BLaER1 treated with 17β-estradiol and CSF1 and Interleukin-3, amounts not matched to agents 10 nM and 100 nM (cell line): ENCODE measurements around the gene PPP1R13L.

Experiments used
- H3K27ac ChIP-seq, 11 experiments: shearing (Covaris generic); formaldehyde crosslinking; 2 replicates each; pipeline ENCODE4 v1.8.1; 2022
- H3K27me3 ChIP-seq, 11 experiments: shearing (Covaris generic); formaldehyde crosslinking; 2 replicates each; pipeline ENCODE4 v1.8.1; 2022
- H3K36me3 ChIP-seq, 11 experiments: shearing (Covaris generic); formaldehyde crosslinking; 2 replicates each; pipeline ENCODE4 v1.8.1; 2022
- H3K4me1 ChIP-seq, 10 experiments: shearing (Covaris generic); formaldehyde crosslinking; 2 replicates each; pipeline ENCODE4 v1.8.1; 2022
- H3K4me2 ChIP-seq, 11 experiments: shearing (Covaris generic); formaldehyde crosslinking; 2 replicates each; pipeline ENCODE4 v1.8.1; 2022
- H3K4me3 ChIP-seq, 10 experiments: shearing (Covaris generic); formaldehyde crosslinking; 2 replicates each; pipeline ENCODE4 v1.8.1; 2022
- H3K9ac ChIP-seq, 11 experiments: shearing (Covaris generic); formaldehyde crosslinking; 2 replicates each; pipeline ENCODE4 v1.8.1; 2022
- H3K9me3 ChIP-seq, 11 experiments: shearing (Covaris generic); formaldehyde crosslinking; replicated peaks in 1 of 11; 2 replicates each; pipeline ENCODE4 v1.8.1; 2022
- H4K20me1 ChIP-seq, 11 experiments: shearing (Covaris generic); formaldehyde crosslinking; 2 replicates each; pipeline ENCODE4 v1.8.1; 2022
- Cebpa-rat ChIP-seq, 11 experiments: shearing (Covaris generic); IDR thresholded peaks; 2 replicates each; pipeline ENCODE4 v1.8.1; 2022

The PPP1R13L gene

DNA sequence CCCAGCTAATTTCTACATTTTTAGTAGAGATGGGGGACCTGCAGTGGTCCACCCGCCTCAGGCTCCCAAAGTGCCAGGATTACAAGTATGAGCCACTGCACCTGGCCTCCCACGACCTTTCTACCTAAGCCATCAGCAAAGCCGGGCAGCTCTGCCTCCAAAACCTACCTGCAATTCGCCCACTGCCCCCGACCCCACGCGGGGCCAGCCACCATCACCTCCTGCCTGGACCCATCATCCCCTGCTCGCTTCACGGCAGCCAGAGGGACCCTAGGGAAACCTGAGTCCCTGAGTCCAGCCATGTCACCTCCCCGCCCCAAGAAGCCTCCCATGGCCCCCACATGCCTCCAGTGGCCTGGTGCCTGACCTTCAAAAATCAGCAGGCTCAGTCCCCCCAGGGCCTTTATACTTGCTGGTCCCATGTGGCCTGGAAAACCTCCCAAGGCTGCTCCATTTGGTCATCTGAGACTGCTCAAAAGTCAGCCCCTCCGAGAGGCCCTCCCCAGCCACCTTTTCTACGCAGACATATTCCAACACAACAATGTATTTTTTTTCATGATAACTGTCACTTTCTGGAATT, 46.6 kb downstream of the PPP1R13L start:
- Histone ChIP-seq H3K9ac (0 out of 22 replicates have a peak overlapping the region, but pooled peaks of 1 of the 11 experiments have one; percentile 36), H3K4me3 (no peak overlapping the region), H3K27me3 (no peaks in the 10 kb centered on the region), H4K20me1 (peaks cover 0 to 59% (median 0%) of the 10 kb centered on the region in 11 experiments; a peak in 3 of 22 replicates), H3K9me3 (no peaks in the 10 kb centered on the region), H3K4me1 (no peaks in the 10 kb centered on the region), H3K4me2 (no peak overlapping the region), H3K36me3 (peaks cover 54 to 98% (median 88%) of the 10 kb centered on the region in 11 experiments), H3K27ac (no peak overlapping the region)
- TF ChIP-seq Cebpa-rat (IDR thresholded peaks at IDR 0.05), result no peak

DNA sequence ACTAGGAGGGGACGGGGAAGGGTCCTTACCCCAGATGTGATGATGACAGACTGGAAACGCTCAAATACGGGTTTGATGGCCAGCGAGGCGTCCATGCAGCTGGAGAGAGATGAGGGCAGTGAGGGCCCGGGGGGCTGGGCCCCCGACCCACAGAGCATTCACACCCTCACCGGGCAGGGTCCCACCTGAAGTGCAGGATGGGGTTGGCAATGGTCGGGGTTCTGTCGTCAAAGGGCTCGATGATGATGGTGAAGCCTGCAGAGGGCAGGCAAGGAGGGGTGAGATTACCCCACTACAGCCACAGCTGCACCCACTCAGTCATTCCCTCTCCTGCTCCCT, 47.5 kb downstream of the PPP1R13L start:
- TF ChIP-seq Cebpa-rat (IDR thresholded peaks at IDR 0.05), result no peak
- Histone ChIP-seq H3K9me3 (no peaks in the 10 kb centered on the region), H3K9ac (no peak overlapping the region; a peak in 1 of 22 replicates), H3K27ac (no peak overlapping the region), H3K4me1 (no peaks in the 10 kb centered on the region), H3K4me3 (no peak overlapping the region), H3K36me3 (peaks cover 53 to 98% (median 88%) of the 10 kb centered on the region in 11 experiments), H4K20me1 (peaks cover 0 to 53% (median 0%) of the 10 kb centered on the region in 11 experiments; a peak in 4 of 22 replicates), H3K4me2 (no peak overlapping the region), H3K27me3 (no peaks in the 10 kb centered on the region)

DNA sequence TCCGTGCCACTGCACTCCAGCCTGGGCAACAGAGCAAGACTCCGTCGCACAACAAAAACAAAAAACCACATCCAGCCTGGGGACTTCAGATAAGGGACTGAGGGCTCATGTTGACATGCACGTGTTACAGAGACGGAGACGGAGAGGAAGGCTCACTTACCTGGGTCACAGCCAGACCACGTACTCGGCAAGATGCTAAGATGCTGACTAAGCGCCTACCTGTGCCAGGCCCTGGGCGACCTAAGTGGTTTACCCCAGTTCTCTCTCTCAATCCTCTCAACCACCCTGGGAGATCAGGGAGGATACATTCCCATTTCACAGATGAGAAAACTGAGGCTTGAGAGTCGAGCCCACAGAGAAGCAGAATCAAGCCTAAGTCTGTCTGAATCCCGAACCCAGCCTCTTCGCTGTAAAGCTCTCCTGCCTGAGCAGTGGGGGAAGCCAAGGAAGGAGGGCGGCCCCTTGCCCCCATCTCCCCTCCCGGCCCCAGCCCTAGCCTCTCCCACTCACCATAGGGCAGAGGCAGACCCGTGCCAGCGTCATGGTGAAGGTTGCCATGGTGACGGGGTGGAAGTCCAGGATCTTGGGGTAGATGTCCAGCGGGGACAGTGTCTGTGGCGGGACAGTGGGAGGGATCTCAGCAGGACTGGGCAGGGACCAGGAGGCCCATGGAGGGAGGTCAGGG, 48.0 kb downstream of the PPP1R13L start:
- Histone ChIP-seq H3K4me2 (no peak overlapping the region), H3K36me3 (peaks cover 55 to 98% (median 88%) of the 10 kb centered on the region in 11 experiments), H3K4me3 (no peak overlapping the region), H3K27me3 (no peaks in the 10 kb centered on the region), H3K9ac (no peak overlapping the region), H3K27ac (no peak overlapping the region), H3K9me3 (no peaks in the 10 kb centered on the region), H4K20me1 (peaks cover 0 to 53% (median 0%) of the 10 kb centered on the region in 11 experiments; a peak in 5 of 22 replicates), H3K4me1 (no peaks in the 10 kb centered on the region)
- TF ChIP-seq Cebpa-rat (IDR thresholded peaks at IDR 0.05), result no peak

DNA sequence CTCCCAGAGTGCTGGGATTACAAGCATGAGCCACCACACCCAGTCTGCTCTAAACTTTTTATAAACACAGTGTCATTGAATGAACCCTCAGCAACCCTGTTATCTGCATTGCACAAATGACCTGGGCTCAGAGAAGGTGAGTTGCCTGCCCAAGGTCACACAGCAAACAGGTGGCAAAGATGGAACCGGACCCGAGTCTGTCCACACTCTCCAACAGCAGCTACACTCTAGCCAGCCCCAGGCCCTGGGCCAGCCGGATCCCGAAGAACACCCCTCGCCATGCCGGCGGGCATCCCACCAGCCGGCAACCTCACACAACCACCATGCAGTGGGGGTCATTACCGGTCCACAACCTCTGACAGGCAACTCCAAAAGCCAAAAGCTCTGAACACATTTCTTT, 49.0 kb downstream of the PPP1R13L start:
- no peaks in the 10 kb centered on the region for H3K9me3 ChIP-seq
- no peak overlapping the region for H3K4me2 ChIP-seq
- no peak overlapping the region for H3K27ac ChIP-seq
- no peaks in the 10 kb centered on the region for H3K4me1 ChIP-seq
- H3K4me3 ChIP-seq, result no peak overlapping the region
- H3K36me3 ChIP-seq, result peaks cover 54 to 98% (median 87%) of the 10 kb centered on the region in 11 experiments
- no peak overlapping the region for H3K9ac ChIP-seq
- H4K20me1 ChIP-seq, result peaks cover 0 to 63% (median 0%) of the 10 kb centered on the region in 11 experiments; a peak in 5 of 22 replicates
- no peaks in the 10 kb centered on the region for H3K27me3 ChIP-seq
- TF ChIP-seq Cebpa-rat (IDR thresholded peaks at IDR 0.05), result no peak

DNA sequence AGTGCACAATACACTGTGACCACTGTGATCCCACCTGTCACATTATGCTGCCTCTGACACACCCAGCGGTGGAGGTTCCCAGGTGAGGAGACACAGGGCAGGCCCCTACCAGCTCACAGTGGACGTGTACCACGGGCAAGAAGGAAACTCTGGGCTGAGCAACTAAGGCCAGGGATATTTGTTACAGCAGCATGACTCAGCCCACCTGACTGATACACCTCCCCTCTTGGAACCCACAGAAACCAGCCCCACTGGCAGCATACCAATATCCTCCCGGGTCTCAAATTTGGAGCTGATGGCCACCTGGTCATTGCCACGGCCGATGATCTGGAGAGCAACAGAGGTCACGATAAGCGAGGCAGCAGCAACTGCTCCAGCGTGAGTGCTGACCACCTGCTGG, 49.5 kb downstream of the PPP1R13L start:
- Histone ChIP-seq H4K20me1 (peaks cover 0 to 64% (median 0%) of the 10 kb centered on the region in 11 experiments; a peak in 5 of 22 replicates), H3K9ac (no peak overlapping the region), H3K4me3 (no peak overlapping the region), H3K27me3 (no peaks in the 10 kb centered on the region), H3K9me3 (no peaks in the 10 kb centered on the region), H3K4me2 (no peak overlapping the region), H3K27ac (no peak overlapping the region), H3K36me3 (peaks cover 56 to 98% (median 89%) of the 10 kb centered on the region in 11 experiments), H3K4me1 (no peaks in the 10 kb centered on the region)
- no peak for TF ChIP-seq Cebpa-rat (IDR thresholded peaks at IDR 0.05)

DNA sequence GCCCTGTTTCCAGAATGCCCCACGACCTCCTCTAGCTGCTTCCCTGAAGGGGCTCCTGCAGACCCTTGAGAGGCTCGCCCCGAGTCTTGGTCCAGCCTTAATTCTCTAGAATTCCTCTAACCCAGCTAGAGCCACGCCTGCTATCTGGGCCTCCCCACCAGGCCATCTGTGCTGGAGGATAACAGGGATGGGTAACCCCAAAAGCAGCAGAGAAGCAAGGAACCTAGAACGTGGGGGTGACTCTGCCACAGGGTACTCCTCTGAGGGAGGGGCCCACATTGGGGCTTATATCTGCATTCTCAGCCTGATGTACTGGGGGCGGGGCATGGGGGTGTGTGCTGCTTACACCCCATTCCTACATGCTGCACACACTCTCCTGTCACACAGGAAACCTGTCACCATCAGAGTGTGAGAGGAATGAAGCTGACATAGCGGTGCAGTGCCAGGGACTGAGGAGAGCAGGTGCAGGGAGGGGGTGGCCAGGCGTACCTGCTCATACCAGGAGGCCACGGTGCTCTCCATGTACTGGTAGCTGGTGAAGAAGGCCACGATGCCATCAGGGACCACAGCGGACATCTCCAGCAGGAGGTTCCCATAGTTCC, 50.5 kb downstream of the PPP1R13L start:
- peaks cover 56 to 98% (median 84%) of the 10 kb centered on the region in 11 experiments for H3K36me3 ChIP-seq
- H3K9ac ChIP-seq, result no peak overlapping the region
- H3K9me3 ChIP-seq, result no peaks in the 10 kb centered on the region
- no peak overlapping the region for H3K4me2 ChIP-seq
- no peak overlapping the region for H3K27ac ChIP-seq
- no peak overlapping the region for H3K4me3 ChIP-seq
- H3K4me1 ChIP-seq, result no peaks in the 10 kb centered on the region
- TF ChIP-seq Cebpa-rat (IDR thresholded peaks at IDR 0.05), result no peak
- peaks cover 0 to 64% (median 0%) of the 10 kb centered on the region in 11 experiments; a peak in 5 of 22 replicates for H4K20me1 ChIP-seq
- no peaks in the 10 kb centered on the region for H3K27me3 ChIP-seq

DNA sequence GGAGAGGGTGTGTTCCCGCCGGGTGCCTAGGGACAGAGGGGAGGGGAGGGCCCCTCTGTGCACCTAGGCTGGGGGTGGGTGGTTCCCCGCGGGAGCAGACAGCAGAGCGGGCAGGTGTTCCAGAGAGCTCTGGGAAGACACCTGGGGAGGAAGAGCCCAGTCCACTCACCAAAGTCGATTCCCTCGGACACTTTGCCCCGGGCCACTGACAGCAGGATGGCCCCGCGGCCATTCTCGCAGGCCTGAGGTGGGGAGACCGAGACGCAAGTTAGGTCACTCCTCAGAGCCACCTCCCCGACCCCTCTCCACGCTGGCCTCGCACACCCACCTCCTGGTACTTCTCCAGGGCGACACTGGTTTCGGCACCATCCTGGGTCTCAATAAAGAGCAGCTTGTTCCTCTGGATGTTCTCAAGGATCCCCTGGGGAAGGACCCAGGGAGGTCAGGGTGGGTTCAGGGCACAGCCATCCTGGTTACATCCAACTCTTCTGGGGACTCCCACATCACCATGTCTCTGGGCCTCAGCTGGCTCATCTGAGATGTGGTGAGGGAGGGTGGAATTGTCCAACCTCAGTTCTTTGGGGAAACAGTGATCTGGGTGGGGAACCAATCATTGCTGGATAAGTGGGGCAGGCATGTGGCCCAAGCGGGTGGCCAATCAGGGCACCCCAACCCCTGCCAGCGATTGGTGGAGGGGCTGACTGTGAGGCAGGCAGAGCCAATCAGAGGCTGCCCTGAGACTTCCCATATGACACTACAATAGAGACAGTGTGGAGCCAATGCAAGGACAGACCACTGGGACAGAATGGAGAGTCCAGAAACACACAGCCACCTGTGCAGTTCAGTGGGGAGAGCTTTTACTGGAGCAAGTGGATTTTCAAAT, 51.7 kb downstream of the PPP1R13L start:
- H3K27me3 ChIP-seq, result no peaks in the 10 kb centered on the region
- TF ChIP-seq Cebpa-rat (IDR thresholded peaks at IDR 0.05), result no peak
- no peak overlapping the region for H3K4me2 ChIP-seq
- H3K4me3 ChIP-seq, result no peak overlapping the region
- H3K36me3 ChIP-seq, result peaks cover 48 to 88% (median 73%) of the 10 kb centered on the region in 11 experiments
- H3K4me1 ChIP-seq, result no peaks in the 10 kb centered on the region
- H3K27ac ChIP-seq, result no peak overlapping the region
- no peaks in the 10 kb centered on the region for H3K9me3 ChIP-seq
- H3K9ac ChIP-seq, result no peak overlapping the region
- peaks cover 0 to 69% (median 0%) of the 10 kb centered on the region in 11 experiments; a peak in 5 of 22 replicates for H4K20me1 ChIP-seq

DNA sequence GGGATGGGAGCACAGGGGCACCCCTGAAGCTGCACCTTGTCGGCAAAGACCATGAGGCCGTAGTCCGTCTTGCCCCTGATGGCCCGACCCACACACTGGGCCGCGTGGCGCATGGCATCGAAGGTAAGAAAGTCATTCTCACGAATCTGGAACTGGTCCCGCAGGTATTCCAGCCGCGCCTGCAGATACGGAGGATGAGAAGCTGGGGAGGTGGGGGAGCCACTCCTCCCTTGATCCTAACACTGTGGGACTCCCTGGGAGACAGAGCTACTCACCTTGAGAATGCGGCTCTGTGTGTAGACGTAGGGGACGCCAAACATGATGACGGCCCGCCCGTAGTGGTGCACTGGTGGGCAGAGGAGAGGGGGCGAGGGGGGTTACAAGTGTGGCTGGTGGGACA, 52.4 kb downstream of the PPP1R13L start:
- Histone ChIP-seq H3K9me3 (no peaks in the 10 kb centered on the region), H3K4me3 (no peak overlapping the region), H3K36me3 (peaks cover 47 to 82% (median 67%) of the 10 kb centered on the region in 11 experiments), H3K27me3 (no peaks in the 10 kb centered on the region), H3K4me1 (no peaks in the 10 kb centered on the region), H3K27ac (no peak overlapping the region), H3K9ac (no peak overlapping the region), H4K20me1 (peaks cover 0 to 69% (median 0%) of the 10 kb centered on the region in 11 experiments; a peak in 5 of 22 replicates), H3K4me2 (no peak overlapping the region)
- TF ChIP-seq Cebpa-rat (IDR thresholded peaks at IDR 0.05), result no peak

DNA sequence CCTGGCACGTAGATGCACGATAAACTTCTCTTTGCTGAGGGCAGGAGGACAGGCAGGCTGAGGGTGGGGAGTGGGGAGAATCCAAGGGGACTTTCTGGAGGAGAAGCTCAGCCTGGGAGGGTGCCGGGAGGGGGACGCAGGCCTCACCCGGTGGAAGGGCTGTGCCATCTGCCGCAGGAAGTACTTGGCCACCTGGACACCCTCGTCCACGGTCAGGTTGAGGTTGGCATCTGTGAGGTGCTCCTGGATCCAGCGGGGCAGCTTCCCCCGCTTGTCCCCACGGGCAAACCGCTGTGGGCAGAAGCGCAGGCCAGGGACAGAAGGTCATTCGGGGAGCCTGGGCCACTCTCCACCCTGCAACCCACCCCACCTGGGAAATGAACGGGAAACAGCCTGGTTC, 52.8 kb downstream of the PPP1R13L start:
- Histone ChIP-seq H3K4me2 (no peak overlapping the region), H3K27me3 (no peaks in the 10 kb centered on the region), H3K27ac (no peak overlapping the region), H3K36me3 (peaks cover 43 to 79% (median 63%) of the 10 kb centered on the region in 11 experiments), H3K9ac (no peak overlapping the region), H3K4me1 (no peaks in the 10 kb centered on the region), H4K20me1 (peaks cover 0 to 67% (median 0%) of the 10 kb centered on the region in 11 experiments; a peak in 5 of 22 replicates), H3K4me3 (no peak overlapping the region), H3K9me3 (no peaks in the 10 kb centered on the region)
- no peak for TF ChIP-seq Cebpa-rat (IDR thresholded peaks at IDR 0.05)
